Measurements from ENCODE around the gene EFCAB9. TPM values are rescaled to one million over a fixed set of nuclear protein-coding genes. Genes with fewer than 3 reads are reported as not detected.
"Not testable (repeated sequence)": the region's sequence is repeated elsewhere in the genome, so short reads cannot be mapped to it uniquely, and the experiment has no call there.

EFCAB9 gene
- not detected for polyA plus RNA-seq

GRCh38 chr5:172193872-172194271 is at the start of gene EFCAB9:
Gene EFCAB9, plus strand, starts transcription at chr5:172194172. Its CDS starts 1 bp downstream, at chr5:172194173.
- H3K4me1 Mint-ChIP-seq = peaks cover under 1% of the 10 kb centered on the region in 3 donors
- H3K9me3 Mint-ChIP-seq = no peaks in the 10 kb centered on the region
- peak within 1 kb of the TSS in 1 of 4 donors; percentile 36 for H3K4me3 Mint-ChIP-seq
- H3K27me3 Mint-ChIP-seq = peaks cover 2% of the 10 kb centered on the region
- no peak within 1 kb of the TSS for H3K27ac Mint-ChIP-seq
- peaks cover 2% of the 10 kb centered on the region for H3K36me3 Mint-ChIP-seq

DNA sequence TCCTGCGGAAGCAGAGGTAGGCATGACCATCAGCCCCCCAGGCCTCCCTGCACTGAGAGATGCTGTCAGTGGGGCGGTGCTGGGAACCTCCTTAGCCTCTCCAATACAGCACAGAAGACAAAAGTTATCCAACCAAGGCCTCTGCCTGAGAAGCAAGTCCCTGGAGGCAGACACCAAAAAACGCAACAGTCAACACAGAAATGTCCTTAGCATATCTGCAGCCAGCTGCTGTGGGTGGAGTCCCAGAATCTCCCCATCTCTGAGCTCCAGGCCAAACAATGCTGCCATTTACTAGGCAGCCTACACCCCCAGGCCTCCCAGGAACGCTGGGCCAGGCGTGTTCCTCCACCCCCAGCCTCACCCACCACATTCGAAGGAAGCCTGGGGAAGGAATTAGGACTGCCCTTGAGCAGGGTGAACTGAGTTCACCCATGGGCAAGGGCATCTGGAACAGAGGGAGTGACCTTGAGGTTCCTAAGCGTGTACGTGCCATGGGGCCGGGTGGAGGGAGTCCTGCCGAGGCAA is 49.6 kb upstream of the EFCAB9 start:
- Mint-ChIP-seq H3K4me3 (no peak overlapping the region), H3K36me3 (peaks cover 2% of the 10 kb centered on the region), H3K4me1 (peaks cover 46 to 50% (median 47%) of the 10 kb centered on the region in 3 donors)

GRCh38 chr5:172144931-172145869 is 48.8 kb upstream of the EFCAB9 start:
- peak overlapping the region in 1 of 3 donors; percentile 53 for H3K27ac Mint-ChIP-seq
- no peaks in the 10 kb centered on the region for H3K36me3 Mint-ChIP-seq
- H3K27me3 Mint-ChIP-seq = no peaks in the 10 kb centered on the region
- peak overlapping the region in 1 of 4 donors; percentile 20 for H3K4me3 Mint-ChIP-seq
- peaks cover 40 to 44% (median 42%) of the 10 kb centered on the region in 3 donors for H3K4me1 Mint-ChIP-seq
- H3K9me3 Mint-ChIP-seq = no peaks in the 10 kb centered on the region

More for the DNA sequence above, 49.6 kb upstream of the EFCAB9 start:
- no peaks in the 10 kb centered on the region for H3K27me3 Mint-ChIP-seq
- H3K27ac Mint-ChIP-seq = peak overlapping the region; percentile 21 to 82 (median 53)
- H3K9me3 Mint-ChIP-seq = no peaks in the 10 kb centered on the region

DNA sequence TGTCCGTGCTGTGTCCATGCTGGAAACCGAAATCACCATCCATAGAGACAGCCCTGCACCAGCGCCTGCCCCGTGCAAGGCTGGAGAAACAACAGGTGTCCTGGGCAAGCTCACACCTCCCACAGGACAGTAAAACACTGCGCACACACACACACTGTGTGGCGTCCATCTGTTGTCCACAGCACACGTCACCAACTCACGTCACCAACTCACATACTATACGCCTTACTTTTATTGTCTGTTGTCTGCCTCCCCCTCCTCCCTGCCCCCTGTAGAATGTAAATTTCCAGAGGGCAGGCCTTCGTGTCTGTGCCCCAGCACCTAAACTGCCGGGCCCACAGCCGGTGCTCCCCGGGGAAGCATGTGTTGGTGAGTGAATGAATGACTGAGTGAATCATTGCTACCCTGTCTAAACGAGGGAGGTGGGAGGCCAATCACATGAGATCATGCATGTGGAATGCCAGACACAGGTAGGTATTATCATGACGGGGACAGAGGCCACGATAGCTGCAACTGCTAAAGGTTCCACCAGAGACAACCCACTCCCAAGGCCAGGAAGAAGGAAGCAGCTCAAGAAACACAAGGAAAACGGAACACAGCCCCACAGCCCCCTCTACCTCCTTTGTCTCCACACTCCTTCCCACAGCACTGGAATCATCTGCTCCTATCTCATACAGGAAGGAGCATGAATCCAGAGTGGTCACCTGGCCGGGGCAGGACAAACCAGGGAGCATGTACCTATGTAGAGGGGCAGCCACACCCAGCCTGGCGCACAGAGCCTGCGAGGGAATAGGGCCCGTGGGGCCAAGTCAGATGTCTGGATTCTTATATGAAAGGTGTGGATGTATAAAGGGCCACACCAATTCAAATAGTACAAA is 47.9 kb upstream of the EFCAB9 start:
- Mint-ChIP-seq H3K27ac (peak overlapping the region in 2 of 3 donors; percentile 73 to 87), H3K4me3 (no peak overlapping the region), H3K36me3 (no peaks in the 10 kb centered on the region), H3K4me1 (peaks cover 43 to 45% (median 45%) of the 10 kb centered on the region in 3 donors), H3K9me3 (no peaks in the 10 kb centered on the region), H3K27me3 (no peaks in the 10 kb centered on the region)

- Mint-ChIP-seq H3K4me3 (no peak overlapping the region), H3K36me3 (no peaks in the 10 kb centered on the region), H3K27ac (peak overlapping the region in 2 of 3 donors; percentile 73 to 87), H3K27me3 (no peaks in the 10 kb centered on the region), H3K4me1 (peaks cover 42 to 47% (median 46%) of the 10 kb centered on the region in 3 donors), H3K9me3 (no peaks in the 10 kb centered on the region)
These were observed 47.3 kb upstream of the EFCAB9 start for GRCh38 chr5:172146748-172147092.

DNA sequence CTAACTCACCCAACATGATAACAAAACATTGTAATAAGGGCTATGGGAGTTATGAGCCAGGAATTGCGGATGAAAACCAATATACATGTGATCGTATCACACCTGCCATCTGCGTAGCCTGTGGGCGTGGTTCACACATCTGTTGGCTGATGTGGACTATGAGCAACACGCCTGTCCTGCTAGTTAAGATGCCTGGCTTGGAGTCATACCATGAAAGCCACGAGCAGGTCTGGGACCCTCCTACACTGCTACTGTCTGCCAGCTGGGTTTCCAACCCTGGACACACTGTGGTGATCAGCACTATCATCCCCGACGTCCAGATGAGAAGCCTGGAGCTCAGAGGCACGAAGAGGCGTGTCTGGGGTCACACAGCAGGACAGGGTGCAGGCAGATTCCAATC is 46.1 kb upstream of the EFCAB9 start:
- Mint-ChIP-seq H3K27ac (peak overlapping the region; percentile 39 to 79 (median 67)), H3K27me3 (no peaks in the 10 kb centered on the region), H3K4me1 (peaks cover 31 to 48% (median 46%) of the 10 kb centered on the region in 3 donors), H3K9me3 (no peaks in the 10 kb centered on the region), H3K36me3 (no peaks in the 10 kb centered on the region), H3K4me3 (no peak overlapping the region)

DNA sequence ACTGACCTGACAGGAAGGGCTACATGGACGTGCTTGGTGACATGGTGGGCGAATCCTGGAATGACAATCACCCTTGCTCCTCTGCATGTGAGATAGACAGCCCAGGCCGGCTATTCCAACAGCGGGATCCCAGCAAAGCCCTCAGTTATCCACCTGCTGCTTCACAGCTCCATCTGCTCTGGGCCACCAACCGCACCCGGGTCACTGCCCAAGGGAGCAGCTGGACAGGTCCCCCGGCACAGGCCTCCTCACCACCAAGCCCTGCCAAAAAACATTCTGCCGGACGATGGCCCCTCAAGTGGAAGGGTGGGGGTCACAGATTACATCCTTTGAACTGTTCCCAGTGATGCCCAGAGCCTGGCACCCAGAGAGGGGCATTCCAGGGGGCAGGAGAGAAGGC is 45.6 kb upstream of the EFCAB9 start:
- Mint-ChIP-seq H3K9me3 (no peaks in the 10 kb centered on the region), H3K27me3 (no peaks in the 10 kb centered on the region), H3K27ac (peak overlapping the region in 1 of 3 donors; percentile 67), H3K36me3 (no peaks in the 10 kb centered on the region), H3K4me1 (peaks cover 37 to 53% (median 48%) of the 10 kb centered on the region in 3 donors), H3K4me3 (no peak overlapping the region)

DNA sequence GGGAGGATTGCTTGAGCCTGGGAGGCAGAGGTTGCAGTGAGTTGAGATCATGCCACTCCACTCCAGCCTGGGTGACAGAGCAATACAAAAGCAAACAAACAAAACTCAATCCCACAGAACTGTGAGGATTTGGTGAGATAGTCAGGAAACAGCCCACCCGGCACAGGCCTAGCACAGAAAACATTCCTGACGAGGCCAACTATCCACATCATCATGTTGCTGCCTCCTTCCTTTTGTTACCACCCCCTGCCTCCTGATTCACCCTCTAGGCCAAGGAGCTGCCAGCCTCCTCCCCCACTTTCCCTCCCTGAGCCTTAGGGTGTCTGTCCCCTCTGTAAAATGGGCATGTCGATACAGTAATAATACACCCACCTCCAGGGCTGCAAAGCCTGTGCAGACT is 44.9 kb upstream of the EFCAB9 start:
- H3K4me3 Mint-ChIP-seq = no peak overlapping the region
- no peak overlapping the region for H3K27ac Mint-ChIP-seq
- H3K9me3 Mint-ChIP-seq = no peaks in the 10 kb centered on the region
- H3K36me3 Mint-ChIP-seq = no peaks in the 10 kb centered on the region
- H3K27me3 Mint-ChIP-seq = no peaks in the 10 kb centered on the region
- H3K4me1 Mint-ChIP-seq = peaks cover 42 to 53% (median 45%) of the 10 kb centered on the region in 3 donors

GRCh38 chr5:172149481-172149880 is 44.5 kb upstream of the EFCAB9 start:
- peaks cover 41 to 52% (median 42%) of the 10 kb centered on the region in 3 donors for H3K4me1 Mint-ChIP-seq
- not testable (repeated sequence) for H3K27ac Mint-ChIP-seq, H3K4me3 Mint-ChIP-seq, H3K27me3 Mint-ChIP-seq, H3K36me3 Mint-ChIP-seq, H3K9me3 Mint-ChIP-seq

DNA sequence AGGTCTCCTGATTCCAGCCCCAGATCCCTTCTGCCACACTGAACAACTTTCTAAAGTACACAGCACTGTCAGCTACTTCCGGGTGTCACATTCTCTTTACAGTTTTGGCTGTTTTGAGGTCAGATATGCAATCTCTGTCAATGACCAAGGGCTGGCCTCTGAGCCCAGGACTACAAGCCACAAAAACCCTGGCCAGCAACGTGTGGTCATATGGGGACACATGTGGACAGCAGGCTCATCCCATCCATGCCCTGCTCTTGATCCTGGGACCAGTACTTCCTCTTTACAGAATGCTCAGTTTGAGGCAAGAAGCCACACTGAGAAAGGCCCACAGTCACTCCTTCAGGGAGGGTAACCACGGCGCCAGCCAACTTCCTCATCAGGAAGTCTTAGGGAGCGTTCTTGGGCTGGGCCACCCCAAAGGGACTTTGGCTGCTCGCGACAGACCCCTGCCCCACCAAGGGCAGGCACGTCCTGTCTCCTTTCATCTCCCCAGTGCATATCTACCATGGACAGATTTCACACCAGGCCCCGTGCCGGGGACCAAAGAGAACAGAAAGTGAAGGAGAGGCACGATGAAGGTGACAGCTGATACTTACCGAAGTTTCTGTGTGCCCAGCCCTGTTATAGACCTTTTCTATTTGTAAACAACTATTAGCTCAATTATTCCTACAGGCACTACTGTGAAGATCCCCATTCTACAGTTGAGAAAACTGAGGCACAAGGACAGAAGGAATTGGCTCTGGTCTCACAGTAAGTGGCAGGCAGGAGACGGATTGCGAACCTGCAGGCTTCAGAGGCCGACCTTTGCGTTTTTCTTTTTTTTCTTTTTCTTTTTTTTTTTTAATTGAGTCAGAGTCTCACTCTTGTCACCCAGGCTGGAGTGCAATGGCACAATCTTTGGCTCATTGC is 43.2 kb upstream of the EFCAB9 start:
- Mint-ChIP-seq H3K4me1 (peaks cover 38 to 50% (median 42%) of the 10 kb centered on the region in 3 donors), H3K27me3 (no peaks in the 10 kb centered on the region), H3K27ac (peak overlapping the region; percentile 85 to 94 (median 91)), H3K36me3 (peaks cover 2% of the 10 kb centered on the region), H3K4me3 (peak overlapping the region; percentile 3 to 82 (median 44)), H3K9me3 (no peaks in the 10 kb centered on the region)

DNA sequence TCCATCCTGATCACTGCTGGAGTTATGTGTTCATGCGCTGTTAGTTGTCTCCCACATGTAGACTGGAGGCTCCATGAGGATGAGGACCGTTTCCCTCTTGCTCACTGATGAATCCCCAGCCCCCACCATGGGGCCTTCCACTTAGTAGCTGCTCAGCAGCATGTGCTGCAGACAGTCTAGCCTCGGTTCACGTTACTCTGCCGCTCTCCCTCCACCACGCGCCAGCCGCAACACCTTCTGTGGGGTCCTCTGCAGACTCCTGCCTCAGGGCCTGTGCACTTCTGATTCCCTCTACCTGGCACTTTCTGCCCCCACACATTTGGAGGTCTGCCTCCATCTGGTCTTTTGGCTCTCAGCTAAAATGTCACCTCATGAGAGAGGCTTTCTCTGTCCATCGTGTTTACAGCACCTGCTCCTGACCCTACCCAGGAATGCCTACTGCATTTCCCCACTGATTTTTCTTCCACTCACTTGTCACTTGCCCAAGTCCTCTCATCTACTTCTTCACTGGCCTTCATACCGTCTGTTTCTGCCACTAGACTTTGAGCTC is 42.2 kb upstream of the EFCAB9 start:
- Mint-ChIP-seq H3K4me1 (peaks cover 44 to 56% (median 46%) of the 10 kb centered on the region in 3 donors), H3K27ac (peak overlapping the region in 2 of 3 donors; percentile 74 to 87), H3K27me3 (no peaks in the 10 kb centered on the region), H3K9me3 (no peaks in the 10 kb centered on the region), H3K4me3 (peak overlapping the region in 2 of 4 donors; percentile 16 to 48), H3K36me3 (peaks cover 6% of the 10 kb centered on the region)

- Mint-ChIP-seq H3K36me3 (peaks cover 9% of the 10 kb centered on the region), H3K27me3 (no peaks in the 10 kb centered on the region), H3K27ac (peak overlapping the region; percentile 74 to 96 (median 85)), H3K4me1 (peaks cover 51 to 63% (median 54%) of the 10 kb centered on the region in 3 donors), H3K9me3 (no peaks in the 10 kb centered on the region), H3K4me3 (peak overlapping the region in 1 of 4 donors; percentile 70)
These were observed 40.3 kb upstream of the EFCAB9 start for GRCh38 chr5:172153695-172154094.

DNA sequence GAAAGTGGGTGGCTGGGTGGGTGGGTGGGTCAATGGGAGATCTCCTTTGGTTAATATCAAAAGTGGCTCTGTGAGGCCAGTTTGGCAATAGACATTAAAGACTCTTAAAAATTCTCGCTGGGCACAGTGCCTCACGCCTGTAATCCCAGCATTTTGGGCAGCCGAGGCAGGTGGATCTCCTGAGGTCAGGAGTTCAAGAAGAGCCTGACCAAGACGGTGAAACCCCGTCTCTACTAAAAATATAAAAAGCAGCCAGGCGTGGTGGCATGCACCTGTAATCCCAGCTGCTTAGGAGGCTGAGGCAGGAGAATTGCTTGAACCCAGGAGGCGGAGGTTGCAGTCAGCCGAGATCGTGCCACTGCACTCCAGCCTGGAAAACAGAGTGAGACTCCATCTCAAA is 38.9 kb upstream of the EFCAB9 start:
- peak overlapping the region in 3 of 4 donors; percentile 4 to 49 (median 27) for H3K4me3 Mint-ChIP-seq
- H3K36me3 Mint-ChIP-seq, H3K9me3 Mint-ChIP-seq, H3K27me3 Mint-ChIP-seq: not testable (repeated sequence)
- H3K27ac Mint-ChIP-seq = peak overlapping the region in 2 of 3 donors; percentile 74 to 96
- peaks cover 54 to 69% (median 61%) of the 10 kb centered on the region in 3 donors for H3K4me1 Mint-ChIP-seq

Data from IgD-negative memory B cell (primary cell).